Measurements from ENCODE around the gene DCAF15.
A peak's percentile ranks its signal among the peaks of the same experiment; 100 is the strongest.
"Not testable (repeated sequence)": the region's sequence is repeated elsewhere in the genome, so short reads cannot be mapped to it uniquely, and the experiment has no call there.

DCAF15 gene, protein sequence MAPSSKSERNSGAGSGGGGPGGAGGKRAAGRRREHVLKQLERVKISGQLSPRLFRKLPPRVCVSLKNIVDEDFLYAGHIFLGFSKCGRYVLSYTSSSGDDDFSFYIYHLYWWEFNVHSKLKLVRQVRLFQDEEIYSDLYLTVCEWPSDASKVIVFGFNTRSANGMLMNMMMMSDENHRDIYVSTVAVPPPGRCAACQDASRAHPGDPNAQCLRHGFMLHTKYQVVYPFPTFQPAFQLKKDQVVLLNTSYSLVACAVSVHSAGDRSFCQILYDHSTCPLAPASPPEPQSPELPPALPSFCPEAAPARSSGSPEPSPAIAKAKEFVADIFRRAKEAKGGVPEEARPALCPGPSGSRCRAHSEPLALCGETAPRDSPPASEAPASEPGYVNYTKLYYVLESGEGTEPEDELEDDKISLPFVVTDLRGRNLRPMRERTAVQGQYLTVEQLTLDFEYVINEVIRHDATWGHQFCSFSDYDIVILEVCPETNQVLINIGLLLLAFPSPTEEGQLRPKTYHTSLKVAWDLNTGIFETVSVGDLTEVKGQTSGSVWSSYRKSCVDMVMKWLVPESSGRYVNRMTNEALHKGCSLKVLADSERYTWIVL

DNA sequence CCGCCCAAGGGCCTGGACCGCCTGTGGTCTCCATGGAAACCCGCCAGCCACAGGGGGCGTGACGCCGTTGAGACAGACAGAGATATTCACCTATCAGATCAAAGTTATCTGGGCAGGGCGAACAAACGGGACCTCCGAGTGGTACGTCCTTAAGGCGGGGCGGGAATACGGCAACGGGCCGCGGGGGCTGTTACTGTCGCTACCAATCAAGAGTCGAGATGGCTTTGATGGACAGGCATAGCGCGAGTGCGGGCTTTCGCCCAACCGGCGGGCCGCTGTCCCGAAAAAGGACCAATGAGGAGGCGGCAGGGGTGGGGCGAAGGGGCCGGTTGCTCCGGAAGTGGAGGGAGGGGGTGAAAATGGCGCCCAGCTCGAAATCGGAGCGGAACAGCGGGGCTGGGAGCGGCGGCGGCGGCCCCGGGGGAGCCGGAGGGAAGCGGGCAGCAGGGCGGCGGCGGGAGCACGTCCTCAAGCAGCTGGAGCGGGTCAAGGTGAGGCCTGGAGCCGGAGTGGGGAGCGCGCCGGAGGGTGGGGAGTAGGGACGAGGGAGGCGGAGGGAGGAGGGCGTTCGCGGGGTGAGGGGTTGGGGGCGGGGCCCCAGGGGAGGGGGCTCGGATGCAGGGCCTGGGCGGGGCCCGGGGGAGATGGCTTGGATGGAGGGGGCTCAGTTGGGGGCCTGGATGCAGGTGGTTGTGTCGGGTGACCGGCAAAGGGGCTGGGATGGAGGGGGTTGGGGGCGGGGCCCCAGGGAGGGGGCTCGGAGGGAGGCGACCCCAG lies at the start of gene DCAF15:
Gene DCAF15 (plus strand): TSS at position 356 of the 777 bp plus-strand sequence. CDS start 4 bp downstream, at position 360.
- peak; percentile 96 to 99 for DNase-seq (ENCODE audit: low read depth in 2 of 2)

DNA sequence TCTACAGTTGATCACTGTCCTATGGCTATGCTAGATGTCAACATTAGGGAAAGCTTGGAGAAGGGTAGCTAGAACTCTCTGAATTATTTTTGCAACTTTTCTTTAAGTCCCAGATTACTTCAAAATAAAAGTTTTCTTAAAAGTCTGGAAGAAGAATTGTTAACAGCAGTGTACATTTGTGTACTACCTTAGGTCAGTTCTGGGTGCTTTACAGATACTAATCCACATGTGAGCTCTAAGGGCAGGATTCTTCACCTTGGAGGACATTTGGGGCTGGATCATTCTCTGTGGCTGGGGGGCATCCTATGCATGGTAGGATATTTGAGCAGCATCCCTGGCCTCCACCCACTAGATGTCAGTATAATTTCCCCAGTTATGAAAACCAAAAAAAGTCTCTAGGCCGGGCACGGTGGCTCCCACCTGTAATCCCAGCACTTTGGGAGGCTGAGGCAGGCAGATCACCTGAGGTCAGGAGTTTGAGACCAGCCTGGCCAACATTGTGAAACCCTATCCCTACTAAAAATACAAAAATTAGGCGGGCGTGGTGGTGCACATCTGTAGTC lies 49.2 kb upstream of the DCAF15 start:
- no peak for DNase-seq (ENCODE audit: low read depth in 2 of 2)

DNA sequence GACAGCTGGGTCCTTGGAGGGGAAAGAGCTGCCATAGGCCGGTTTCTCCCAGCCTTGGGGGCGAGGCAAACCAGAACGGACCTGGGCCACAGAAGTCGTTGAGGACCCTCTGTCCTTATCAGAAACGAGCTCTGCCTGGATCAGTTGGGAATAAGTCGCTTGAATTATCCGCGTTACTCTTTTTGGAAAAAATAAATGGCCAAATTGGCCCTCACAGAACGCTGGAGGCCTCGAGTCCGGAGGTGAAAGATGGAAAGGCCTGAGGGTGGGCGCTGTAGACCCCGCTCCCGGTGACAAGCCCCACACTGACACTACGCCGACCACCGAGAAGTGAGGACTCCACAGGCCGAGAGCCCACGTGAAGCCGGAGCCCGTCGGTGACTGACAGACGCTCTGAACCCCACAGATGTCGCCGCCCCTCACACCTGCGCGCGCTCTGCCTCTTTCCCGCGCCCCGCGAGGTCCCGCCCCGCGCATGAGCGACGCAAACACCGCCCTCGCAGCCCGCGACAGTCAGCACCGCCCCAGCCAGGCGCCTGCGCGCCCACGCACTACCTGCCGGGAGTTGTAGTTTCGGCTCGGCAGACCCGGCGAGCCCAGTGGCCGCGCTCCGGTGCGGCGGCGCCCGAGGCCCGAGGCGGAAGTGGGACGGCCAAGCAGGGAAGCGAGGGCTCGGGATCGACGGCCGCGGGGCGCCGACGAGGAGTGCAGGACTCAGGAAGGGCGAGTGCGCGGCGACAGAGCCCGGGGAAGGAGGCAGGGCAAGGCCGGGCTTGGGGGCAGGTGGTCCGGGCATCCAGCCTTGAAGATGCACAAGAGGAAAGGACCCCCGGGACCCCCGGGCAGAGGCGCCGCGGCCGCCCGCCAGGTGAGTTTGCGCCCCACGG lies 46.4 kb upstream of the DCAF15 start, which contains the start of the genes BRME1 and CC2D1A:
Gene BRME1 (minus strand): TSS at position 484 of the 887 bp plus-strand sequence. CDS start 1,225 bp downstream, outside the sequence.
Gene CC2D1A (plus strand): TSS at position 568 of the 887 bp plus-strand sequence. CDS start 241 bp downstream, at position 809.
- peak; percentile 92 to 94 for DNase-seq (ENCODE audit: low read depth in 2 of 2)

DNA sequence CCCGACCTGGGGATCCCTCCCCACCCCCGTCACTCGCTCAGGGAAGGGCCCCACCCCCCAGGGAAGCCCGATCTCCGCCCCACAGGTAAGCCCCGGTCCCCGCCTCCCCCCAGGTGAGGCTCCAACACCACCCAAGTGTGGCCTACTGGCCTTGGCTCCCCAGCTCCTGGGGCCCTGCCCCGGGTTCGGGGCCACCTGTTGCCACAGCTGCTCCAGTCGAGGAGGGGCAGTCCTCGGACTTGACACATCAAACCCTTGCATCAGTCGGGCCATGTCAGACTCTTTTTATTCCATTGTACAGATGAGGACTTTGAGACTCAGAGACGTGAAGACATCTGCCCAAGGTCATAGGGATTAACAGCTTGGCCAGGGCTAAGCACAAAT lies 45.8 kb upstream of the DCAF15 start:
- DNase-seq (ENCODE audit: low read depth in 2 of 2), result no peak

DNA sequence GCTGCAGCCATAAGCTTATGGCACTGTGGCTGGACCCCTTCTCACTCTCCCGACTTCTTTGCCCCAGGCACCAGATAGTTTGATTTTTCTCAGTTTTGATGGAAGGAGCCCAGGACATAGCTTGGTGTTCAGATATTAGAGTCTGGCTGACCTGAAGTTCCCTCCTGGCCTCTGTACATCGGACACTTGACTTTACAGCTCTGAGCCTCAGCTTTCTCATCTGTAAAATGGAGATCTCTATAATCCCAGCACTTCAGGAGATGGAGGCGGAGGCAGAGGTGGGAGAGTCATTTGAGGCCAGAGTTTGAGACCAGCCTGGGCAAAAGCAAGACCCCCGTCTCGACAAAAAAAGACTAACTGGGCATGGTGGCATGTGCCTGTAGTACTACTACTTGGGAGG lies 45.4 kb upstream of the DCAF15 start:
- no peak for DNase-seq (ENCODE audit: low read depth in 2 of 2)

DNA sequence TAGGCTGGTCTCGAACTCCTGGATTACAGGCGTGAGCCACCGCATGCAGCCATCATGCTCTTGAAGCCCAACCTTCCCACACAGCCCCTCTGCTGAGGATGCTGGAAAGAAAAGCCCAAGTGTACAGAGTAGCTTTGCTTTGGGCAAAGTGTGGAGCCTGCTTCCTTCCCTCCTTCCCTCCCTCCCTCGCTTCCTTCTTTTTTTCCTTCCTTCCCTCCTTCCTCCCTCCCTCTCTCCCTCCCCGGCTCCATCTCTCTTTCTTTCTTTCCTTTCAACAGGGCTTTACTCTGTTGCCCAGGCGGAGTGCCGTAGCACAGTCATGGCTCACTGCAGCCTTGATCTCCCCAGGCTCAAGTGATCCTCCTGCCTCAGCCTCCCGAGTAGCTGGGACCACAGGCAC lies 43.6 kb upstream of the DCAF15 start:
- no peak for DNase-seq (ENCODE audit: low read depth in 2 of 2)

DNA sequence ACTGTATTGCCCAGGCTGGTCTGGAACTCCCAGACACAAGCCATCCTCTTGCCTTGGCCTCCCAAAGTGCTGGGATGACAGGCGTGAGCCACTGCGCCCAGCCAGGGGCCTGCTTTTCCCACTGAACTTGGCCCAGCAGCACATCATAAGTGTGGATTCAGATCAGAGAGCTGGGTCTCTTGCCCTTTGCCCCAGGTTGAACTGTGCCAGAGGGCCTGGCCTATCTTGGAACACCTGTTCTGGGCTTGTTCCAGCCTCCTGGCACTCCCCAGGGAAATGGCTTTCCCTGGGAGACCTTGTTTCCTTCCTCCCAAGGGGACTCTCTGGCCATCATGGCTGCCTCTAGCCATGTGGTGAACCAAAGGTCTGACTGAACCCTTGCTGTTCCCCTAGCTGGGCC lies 42.9 kb upstream of the DCAF15 start:
- DNase-seq (ENCODE audit: low read depth in 2 of 2), result no peak

DNA sequence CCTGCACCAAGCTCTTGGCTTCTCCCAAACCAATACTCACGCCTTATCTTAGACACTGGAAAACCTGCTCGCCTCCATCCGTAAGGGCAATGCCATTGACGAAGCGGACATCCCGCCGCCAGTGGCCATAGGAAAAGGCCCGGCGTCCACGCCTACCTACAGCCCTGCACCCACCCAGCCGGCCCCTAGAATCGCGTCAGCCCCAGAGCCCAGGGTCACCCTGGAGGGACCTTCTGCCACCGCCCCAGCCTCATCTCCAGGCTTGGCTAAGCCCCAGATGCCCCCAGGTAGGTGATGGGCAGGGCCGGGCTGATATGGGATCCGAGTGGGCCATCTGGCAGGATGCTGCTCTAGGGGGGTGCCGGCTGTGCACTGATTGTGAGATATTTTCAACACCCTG lies 39.0 kb upstream of the DCAF15 start:
- DNase-seq (ENCODE audit: low read depth in 2 of 2), result no peak

DNA sequence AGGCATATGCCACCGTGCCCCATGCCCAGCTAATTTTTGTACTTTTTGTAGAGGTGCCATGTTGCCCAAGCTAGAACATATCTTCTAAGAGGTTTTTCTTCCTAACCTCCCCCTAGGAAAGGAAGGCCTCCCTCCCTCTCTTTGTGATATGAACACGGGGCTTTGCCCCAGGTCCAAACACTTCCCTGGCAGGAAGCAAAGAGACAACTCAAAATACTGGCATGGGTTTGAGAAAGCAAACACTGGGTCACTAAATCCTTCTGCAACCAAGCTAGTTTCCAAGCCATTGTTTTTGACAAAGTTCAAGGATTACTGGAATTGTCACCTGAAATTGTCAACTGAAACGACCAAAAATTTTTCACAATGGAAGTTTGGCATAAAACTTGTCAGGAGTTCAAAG lies 37.5 kb upstream of the DCAF15 start:
- no peak for DNase-seq (ENCODE audit: low read depth in 2 of 2)

DNA sequence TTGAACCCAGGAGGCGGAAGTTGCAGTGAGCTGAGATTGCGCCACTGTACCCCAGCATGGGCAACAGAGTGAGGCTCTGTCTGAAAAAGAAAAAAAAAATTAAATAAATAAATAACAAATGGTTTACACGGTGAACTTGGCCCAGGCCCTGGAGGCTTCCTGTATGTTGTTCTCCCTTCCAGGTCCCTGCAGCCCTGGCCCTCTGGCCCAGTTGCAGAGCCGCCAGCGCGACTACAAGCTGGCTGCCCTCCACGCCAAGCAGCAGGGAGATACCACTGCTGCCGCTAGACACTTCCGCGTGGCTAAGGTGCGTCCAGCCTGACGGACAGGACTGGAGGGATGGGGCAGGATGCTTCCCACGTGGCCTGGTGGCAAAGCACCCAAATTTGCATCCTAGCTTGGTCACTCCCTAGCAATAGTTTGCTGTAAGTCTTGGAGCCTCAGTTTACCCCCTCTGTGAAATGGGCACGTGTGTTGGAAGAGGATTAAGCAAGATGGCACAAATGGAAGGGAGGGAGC lies 34.4 kb upstream of the DCAF15 start:
- no peak for DNase-seq (ENCODE audit: low read depth in 2 of 2)

DNA sequence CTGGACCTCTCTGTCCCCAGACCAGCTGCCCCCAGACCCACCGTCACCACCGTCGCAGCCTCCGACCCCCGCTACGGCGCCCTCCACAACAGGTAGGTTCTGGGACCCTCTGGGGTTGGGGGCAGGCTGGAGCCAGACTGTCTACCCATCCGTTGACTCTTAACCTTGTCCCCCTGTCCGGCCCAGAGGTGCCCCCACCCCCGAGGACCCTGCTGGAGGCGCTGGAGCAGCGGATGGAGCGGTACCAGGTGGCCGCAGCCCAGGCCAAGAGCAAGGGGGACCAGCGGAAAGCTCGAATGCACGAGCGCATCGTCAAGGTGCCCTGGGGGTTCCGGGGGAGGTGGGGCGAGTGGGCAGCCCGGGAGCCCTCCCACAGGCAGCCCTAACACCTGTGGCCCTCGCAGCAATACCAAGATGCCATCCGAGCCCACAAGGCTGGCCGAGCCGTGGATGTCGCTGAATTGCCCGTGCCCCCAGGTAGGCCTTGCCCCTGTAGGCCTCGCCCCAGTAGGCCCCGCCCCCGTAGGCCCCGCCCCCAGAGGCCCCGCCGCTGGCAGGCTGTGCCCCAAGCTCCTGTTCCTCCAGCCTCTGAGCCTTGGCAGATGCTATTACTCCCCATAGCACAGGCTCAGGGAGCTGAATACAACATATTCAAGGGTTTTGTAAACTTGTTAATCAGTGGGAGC lies 33.4 kb upstream of the DCAF15 start:
- DNase-seq (ENCODE audit: low read depth in 2 of 2), result no peak

DNA sequence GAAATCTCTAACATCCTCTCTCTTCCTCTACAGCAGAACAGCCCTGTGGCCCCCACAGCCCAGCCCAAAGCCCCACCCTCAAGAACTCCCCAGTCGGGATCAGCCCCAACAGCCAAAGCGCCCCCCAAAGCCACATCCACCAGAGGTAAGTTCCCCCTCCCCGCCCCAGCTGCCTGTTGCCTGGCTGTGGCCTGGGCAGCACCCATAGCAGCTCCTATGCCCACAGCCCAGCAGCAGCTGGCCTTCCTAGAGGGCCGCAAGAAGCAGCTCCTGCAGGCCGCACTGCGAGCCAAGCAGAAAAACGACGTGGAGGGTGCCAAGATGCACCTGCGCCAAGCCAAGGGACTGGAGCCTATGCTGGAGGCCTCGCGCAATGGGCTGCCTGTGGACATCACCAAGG lies 31.8 kb upstream of the DCAF15 start:
- no peak for DNase-seq (ENCODE audit: low read depth in 2 of 2)

DNA sequence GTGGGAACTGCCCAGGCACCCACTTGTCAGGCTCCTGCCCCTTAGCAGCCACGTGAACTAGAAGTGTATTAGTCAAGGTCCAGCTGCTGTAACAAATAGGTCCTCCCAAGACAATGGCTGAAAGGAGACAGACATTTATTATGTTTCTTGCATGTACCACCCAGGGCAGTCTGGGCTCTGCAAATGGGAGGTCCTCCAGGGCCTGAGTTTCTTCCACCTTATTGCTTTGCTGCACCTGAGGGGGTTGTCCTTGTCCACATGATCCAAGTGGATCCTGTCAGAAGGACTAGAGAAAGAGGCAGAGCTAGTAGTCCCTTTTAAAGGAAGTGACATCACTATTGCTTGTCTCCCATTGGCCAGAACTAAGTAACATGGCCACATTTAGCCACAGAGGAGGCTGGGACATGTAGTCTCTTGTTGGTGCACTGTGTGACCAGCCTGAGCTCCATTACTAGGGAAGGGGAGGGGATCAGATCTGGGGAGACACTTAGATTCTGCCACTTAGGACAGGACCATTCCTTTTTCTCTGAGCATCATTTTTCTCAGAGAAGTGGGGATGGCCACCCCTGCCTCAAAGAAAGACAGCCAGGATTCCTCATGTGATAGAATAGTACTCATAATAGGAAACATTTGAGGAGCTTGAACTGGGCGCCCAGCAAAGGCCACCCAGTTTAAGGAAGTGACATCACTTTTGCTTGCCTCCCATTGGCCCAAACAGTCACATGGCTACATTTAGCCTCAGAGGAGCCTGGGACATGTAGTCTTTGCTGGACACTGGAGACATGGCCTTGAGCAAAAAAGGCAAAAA lies 31.2 kb upstream of the DCAF15 start:
- DNase-seq (ENCODE audit: low read depth in 2 of 2), result no peak

DNA sequence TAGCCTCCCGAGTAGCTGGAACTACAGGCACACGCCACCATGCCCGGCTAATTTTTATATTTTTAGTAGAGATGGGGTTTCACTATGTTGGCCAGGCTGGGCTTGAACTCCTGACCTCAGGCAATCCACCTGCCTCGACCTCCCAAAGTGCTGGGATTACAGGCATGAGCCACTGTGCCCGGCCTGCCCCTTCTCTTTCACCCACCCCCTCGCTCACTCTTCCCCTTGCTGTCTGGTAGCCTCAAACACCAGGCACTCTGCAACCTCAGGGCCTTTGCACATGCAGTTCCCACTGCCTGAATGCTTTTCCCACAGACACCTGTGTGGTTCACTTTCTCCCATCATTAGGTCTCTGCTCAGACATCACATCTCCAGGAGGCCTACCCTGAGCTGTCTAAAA lies 30.2 kb upstream of the DCAF15 start:
- not testable (repeated sequence) for DNase-seq (ENCODE audit: low read depth in 2 of 2)

DNA sequence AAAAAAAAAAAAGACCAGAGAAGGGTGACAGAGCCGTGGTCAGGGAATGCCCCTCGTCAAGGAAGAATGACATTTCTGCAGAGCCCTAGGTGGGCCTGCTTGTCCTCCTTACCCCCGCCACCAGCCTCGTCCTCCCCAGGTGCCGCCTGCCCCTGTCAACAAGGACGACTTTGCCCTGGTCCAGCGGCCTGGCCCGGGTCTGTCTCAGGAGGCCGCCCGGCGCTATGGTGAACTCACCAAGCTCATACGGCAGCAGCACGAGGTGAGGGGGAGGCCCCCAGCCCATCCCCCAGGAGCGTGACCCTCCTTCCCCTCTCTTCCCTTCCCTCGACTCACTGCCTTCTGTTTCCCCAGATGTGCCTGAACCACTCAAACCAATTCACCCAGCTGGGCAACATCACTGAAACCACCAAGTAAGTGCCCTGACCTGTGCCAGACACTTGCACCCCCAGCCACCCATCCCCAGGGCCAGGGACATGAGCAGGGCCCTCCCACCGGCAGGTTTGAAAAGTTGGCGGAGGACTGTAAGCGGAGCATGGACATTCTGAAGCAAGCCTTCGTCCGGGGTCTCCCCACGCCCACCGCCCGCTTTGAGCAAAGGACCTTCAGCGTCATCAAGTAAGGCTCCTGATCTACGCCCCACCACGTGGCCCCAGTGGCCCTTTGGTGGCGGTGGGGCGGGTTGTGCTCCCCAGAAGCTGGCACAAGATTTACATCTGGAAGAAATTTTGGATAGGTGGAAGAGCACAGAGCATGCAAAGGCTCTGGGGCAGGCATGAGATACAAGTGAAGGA lies 28.9 kb upstream of the DCAF15 start:
- no peak for DNase-seq (ENCODE audit: low read depth in 2 of 2)

DNA sequence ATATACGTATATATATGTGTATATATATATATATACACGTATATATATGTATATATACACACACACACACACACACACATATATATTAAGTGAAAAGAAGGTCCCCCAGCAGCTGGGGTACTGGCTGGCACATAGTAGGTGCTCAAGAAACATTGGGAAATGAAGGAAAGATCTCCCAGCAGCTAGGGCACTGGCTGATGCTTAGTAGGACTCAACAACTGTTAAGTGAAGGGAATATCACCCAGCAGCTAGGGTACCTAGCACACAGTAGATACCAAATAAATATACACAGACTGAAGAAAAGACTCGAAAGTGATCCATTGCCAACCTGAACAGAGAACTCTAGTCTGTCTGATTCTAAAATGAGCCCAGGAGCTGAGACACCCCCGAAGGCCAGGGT lies 26.3 kb upstream of the DCAF15 start:
- no peak for DNase-seq (ENCODE audit: low read depth in 2 of 2)

DNA sequence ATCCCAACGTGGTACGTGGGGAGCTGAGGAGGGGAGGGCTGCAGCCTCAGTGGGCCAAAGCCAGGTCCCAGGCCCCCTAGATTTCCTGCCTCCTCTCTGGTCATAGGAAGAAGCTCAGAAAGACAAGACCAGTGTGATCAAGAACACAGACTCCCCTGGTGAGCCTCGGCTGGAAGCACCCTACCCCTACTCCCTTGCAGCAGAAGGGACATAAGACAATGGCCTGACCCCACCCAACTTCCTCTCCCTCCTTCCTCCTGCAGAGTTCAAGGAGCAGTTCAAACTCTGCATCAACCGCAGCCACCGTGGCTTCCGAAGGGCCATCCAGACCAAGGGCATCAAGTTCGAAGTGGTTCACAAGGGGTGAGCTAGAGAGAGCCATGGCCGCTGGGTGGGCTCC lies 25.6 kb upstream of the DCAF15 start:
- no peak for DNase-seq (ENCODE audit: low read depth in 2 of 2)

DNA sequence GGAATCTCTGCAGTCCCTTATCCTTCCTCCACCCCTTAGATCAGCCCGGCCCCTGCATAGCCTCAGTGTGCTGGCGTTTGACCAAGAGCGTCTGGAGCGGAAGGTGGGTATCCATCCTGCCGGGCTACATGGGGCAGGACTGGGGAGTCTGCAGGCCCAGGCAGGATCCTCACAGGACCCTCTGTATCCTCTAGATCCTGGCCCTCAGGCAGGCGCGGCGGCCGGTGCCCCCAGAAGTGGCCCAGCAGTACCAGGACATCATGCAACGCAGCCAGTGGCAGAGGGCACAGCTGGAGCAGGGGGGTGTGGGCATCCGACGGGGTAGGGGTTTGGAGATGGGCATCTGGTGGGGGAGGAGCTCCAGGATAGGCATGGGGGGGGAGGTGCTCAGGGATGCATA lies 23.0 kb upstream of the DCAF15 start:
- DNase-seq (ENCODE audit: low read depth in 2 of 2), result no peak

DNA sequence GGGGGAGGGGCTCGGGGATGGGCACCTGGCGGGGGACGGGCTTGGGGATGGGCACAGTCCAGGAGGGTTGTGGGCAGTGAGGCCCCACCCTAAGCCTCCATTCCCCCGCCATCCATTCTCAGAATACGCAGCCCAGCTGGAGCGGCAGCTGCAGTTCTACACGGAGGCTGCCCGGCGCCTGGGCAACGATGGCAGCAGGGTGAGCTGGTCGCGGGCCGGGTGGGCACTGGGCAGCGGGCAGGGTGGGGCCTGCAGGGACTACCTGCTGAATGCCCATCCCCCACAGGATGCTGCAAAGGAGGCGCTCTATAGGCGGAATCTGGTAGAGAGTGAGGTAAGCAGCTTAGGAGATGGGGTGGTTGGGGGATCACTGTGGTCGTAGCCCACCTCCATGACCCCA lies 22.4 kb upstream of the DCAF15 start:
- DNase-seq (ENCODE audit: low read depth in 2 of 2), result no peak

Measured in stimulated activated CD4-positive, alpha-beta T cell treated with anti-CD3 and anti-CD28 coated beads, Interleukin-12 subunit alpha, Interleukin-12 subunit beta, amount 100 ng/mL, for 24 hours (primary cell).